Stimulated activated CD8-positive, alpha-beta memory T cell treated with anti-CD3 and anti-CD28 coated beads, Interleukin-12 subunit alpha, Interleukin-12 subunit beta, amount 100 ng/mL, for 24 hours (primary cell): ENCODE results near the gene TNNT1.
A peak's percentile ranks its signal among the peaks of the same experiment; 100 is the strongest.
"Not testable (repeated sequence)": the region's sequence is repeated elsewhere in the genome, so short reads cannot be mapped to it uniquely, and the experiment has no call there.

ENCODE experiments used
- DNase-seq: peaks from one replicate; pipeline ENCODE4 v3.0.0-alpha.2; 2020; ENCODE audit errors: extremely low read depth

TNNT1 gene, protein sequence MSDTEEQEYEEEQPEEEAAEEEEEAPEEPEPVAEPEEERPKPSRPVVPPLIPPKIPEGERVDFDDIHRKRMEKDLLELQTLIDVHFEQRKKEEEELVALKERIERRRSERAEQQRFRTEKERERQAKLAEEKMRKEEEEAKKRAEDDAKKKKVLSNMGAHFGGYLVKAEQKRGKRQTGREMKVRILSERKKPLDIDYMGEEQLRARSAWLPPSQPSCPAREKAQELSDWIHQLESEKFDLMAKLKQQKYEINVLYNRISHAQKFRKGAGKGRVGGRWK

DNA sequence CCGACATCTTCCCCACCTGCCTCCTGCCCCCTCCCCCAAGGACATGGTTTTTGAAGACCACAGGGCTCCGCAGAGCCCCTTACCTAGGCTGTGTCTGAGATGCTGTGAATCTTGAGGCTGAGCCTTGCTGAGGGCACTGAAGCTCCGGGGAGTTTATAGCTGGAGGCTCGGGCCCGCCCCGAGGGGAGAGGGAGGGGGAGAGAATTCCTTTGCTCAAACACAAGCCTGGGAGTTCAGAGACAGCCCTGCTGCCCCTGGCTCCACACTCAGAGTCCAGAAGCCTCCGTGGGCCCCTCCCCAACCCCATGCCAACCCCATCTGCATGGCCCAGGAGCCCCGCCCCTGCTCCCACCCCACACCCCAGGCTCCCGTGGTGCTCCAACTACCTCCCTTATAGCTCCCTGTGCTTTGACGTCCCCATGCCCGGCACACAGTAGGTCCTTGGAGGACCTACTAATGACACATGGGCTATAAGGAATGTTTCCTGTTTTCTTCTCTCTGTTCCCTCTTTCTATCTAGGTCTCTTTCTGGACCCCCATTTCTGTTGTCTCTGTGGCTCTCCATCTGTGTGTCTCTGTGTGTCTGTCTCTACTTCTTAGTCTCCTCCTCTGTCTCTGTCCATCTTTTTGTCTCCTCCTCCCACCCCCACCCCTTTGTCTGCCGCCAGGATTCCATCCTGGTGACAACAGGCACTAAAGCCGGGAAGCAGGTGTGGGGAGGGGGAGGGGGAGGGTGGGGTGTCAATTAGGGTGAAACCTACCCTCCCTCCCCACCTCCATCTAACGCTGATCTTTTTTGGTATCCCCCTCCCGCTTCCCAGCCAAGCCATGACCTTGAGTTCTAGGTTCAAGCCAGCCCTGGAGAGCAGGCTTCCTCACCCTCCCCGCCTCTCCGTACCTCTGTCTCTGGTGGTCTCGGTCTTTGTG lies at the start of gene TNNT1:
Gene TNNT1, minus strand, starts transcription at position 129 of the 926 bp plus-strand sequence. CDS start 2,049 bp downstream, outside the sequence.
- no peak for DNase-seq

DNA sequence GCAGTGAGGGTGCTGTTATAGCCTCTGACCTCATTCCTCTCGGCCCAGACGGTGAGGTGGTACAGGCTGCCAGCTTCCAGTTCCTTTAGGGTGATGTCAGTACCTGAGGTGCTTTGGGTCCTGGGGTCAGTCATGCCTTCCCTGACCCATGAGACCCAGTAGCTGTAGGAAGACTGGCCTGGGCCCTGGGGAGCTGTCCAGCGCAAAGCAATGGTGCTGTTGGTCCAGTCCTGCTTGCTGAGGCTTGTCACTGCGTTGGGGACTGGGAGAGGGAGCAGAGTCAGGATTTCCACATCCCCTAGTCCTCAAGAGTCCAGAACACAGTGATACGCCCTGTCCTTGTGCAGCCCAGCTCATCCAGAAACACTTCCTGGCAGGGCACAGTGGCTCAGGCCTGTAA lies 49.6 kb upstream of the TNNT1 start:
- DNase-seq: no peak

DNA sequence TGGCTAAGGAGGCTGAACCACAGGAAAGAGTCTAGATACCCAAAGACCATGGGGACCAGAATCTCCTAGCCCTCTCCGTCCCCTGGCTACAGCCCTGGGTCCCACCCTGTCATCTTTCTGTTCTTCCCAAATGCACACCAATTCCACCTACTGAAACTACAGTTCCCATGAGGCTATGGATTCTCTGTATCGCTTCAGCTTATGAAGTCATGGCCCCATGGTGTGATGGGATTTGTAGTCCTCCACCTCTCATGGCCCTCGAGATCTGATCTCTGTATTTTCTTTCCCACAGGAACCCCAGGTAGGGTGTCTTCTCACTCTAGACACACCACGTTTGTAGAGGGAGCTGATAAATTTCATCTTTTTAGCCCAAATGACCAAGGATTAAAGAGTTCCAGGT lies 48.5 kb upstream of the TNNT1 start:
- DNase-seq: no peak

DNA sequence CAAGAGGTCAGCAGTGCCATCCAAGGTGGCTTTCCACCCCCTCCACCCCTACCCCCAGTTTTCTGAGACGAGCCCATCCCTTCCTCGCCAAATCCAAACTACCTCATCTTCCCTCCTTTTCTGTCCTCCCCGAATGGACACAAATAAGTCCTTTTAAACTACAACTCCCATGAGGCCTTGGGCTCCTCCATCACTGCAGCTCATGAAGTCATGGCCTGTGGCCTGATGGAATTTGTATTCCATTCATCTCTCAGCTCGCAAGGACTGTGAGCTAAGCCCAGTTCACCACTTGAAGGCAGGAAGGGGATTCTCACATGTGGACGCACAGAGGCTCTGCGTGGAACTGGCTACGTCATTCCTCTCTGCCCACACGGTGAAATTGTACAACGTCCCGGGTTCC lies 47.8 kb upstream of the TNNT1 start:
- no peak for DNase-seq

DNA sequence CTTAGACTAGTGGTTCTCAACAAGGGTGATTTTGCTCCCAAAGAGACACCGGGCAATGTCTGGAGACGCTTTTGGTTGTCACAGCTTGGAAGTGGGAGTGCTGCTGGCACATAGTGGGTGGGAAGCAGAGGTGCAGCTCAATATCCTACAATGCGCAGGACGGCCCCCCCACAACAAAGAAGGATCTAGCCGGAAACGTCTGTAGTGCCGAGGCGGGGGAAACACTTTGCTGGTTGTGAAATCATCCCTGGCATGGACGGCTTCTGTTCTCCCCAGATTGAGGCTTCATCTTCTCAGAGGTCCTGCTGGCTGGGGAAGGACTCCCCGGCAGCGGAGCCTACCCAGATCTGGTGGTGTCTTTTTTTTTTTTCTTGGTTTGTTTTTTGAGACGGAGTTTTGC lies 44.5 kb upstream of the TNNT1 start:
- no peak for DNase-seq

DNA sequence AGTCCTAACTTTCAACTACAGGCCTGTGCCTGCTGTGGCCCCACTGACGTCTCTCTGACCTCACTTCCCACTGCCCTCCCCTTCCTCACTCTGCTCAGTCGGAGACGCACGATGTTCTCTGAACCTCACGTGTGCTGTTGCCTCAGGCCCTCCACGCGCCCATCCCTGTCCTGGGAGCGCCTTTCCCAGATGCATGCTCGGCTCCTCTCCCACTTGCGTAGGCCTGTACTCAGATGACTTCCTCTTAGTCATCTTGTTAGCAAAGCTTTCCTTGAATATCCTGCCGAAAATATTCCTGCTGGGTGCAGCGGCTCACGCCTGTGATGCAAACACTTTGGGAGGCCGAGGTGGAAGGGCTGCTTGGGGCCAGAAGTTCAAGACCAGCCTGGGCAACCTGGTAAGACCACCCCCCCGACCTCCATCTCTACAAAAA lies 40.4 kb upstream of the TNNT1 start:
- DNase-seq: no peak

DNA sequence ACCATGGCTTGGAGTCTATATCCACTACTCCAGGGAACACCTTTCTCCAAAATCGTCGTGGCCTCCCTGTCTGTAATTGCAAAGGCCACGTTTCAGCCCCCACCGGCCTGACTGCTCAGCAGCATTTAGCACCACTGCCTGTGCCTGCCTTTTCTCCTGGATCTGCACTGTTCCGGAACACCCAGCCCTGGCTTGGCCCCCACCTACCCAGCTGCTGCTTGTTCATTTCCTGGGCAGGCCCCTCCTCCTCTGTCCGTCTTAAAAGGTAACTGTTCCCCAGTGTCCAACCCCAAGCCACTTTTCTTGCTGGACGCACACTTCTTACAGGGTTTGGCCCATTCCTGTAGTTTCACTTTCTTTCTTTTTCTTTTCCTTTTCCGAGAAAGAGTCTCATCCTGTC lies 39.6 kb upstream of the TNNT1 start:
- no peak for DNase-seq

DNA sequence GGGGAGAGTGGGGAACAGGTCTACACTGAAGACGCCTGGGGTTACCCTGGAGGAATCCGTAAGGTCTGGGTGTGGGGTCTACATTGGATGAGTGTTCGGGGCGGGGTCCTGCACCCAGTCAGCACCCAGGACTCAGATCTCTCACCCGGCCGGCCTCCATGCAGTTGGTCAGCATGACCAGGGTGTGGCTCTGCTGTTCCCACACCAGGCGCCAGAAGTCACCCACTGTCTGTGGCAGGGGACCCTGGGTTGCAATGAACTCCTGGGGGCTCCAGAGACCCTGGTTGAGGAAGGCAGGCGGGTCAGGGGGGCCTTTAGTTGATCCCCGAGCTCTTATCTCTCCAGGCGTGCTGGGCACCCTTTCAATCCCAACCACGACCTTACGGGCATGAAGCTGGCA lies 37.1 kb upstream of the TNNT1 start:
- DNase-seq: no peak

DNA sequence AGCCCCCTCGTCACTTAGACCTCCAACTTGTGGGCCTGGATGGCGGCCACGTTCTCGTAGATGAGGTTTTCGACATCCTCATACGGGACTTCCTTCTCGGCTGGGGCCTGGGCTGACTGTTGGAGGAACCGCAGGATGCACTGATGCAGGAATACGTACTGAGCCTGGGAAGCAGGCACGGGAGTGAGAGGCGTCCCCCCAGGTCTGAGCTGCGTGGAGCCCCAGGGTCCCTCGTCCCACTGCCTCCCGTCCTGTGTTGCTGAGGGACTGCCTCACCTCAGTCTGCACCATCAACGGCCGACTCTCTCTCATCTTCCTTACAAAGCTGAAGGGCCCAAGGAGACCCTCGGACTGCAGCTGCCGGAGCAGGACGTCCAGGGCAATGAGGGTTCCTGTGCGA lies 32.7 kb upstream of the TNNT1 start:
- DNase-seq: no peak

DNA sequence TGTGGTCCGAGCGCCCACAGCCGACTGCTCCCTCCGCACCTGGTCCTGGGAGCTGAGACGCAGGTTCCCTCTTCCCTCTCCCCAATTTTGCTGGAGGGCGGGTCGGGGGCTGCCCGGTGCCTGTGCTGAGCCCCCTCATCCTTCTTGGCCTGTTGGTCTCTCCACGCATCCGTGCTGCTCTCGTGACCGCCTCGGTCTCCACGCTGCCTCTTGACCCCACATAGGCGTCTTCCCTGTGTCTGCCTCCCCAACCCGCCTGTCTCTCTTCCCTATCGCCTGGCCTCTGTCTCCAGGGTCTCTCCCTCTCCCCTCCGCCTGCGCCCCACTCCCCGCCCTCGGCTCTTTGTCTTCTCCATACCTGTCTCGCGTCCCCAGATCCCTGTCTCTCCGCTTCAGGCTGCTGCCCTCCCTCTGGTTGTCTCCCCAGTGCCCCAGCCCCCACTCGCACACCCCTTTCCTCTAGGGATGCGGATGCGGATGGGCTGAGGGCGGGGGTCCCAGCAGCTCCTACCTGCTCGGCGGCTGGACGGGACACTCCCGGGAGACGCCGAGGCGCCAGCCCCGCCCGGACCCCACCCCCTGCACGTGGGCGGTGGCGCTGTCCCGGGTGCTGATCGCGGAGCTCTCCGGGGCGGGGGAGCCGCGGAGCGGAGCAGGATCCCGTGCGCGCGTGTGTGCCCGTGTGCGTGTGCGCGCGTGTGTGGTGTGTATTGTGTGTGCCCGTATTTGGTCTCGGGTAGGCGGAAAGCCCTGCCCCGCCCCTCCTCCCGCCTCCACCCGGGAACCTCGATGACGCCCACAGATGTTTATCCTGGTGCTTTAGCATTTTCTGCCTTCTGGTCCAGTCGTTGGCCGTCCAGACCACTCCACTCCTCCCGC lies 30.8 kb upstream of the TNNT1 start, which contains the start of gene SYT5:
Gene SYT5, minus strand, starts transcription at position 684 of the 879 bp plus-strand sequence. CDS start 1,248 bp downstream, outside the sequence.
- DNase-seq: no peak

DNA sequence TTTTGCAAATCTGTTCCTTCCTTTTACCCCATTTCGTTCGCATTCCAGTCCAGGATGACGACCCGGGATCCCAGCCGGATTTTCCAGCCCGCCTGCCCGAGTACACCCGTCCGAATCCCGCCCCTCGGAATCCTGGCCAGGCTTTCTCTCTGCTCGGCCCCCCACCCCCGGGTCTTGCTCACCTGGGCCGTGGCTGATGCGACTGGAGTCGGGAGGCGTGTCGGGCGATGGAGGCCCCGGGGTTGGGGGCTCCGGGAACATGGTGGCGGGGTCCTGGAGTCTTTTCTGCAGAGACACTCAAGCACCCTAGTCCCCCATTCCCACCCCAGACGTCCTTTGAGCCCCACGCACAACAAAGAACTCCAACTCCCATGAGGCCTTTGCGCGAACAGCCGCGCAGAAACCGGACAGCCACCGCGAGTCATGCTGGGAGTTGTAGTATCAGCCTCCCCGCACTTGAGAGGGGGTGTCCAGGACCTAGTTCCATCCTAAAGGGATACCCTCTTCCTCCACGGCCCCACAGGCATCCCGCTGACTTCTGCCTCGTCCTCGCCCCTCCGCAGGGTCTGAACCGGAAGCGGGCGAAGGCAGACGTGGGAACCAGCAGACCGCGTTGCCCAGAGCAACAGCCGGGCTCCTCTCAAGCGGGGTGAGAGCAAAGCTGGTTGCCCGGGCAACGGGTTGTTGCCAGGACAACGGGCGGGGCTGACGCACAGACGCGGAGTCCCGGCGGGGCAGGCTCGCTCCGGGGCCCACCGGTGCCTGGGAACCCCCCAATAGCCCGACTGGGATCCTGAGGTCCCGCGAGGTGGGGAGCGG lies 30.0 kb upstream of the TNNT1 start:
- DNase-seq: peak; percentile 78

DNA sequence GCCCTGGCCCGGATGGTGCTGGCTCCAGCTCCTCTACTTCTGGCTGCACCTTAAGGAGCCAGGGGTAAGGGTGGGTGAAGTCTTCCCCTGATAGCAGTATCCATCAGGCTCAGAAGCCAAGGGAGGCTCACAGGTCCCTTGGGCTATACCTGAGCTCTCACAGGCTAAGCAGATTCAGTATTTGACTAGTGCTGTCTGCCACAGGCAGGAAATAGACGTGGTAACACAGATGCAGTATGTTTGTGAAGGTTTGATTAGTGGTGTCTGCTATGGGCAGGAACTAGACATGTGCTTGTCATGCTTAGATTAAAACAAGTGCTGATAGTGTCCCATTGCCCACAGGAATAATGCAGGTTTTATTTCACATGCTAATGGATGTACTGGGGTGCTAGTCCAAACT lies 27.1 kb upstream of the TNNT1 start:
- no peak for DNase-seq

DNA sequence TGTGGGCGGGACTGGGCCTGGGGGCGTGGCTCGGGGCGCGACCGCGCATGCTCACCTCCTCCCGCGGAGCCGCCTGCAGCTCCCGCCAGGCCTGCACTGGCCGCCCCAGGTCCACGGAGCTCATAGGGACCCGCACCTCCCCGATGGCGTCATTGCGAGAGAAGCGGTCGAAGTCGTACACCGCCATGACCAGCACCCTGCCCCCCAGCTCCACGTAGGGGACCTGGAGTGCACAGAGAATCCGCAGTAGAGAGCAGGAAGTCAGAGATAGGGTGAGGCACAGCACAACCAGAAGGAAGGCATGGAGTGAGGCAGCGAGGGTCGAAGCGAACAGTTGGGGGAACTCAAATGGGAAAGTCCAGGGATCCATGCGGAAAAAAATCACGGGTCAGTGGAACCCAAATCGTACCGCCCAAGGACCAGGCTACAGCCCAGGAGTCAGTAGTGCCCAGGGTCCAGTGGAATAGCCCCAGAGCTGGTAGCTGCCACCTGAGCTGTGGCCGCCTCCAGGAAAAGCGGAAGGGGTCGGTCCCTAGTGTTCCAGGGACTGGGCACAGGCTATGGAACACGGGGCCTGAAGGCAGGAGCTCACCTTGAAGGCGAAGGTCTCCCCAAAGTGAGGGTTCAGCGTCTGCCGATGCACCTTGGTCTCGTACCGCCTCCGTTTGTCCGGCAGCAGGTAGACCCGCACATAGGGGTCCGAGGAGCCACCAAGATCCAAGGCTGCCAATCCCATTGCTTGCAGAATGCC lies 26.3 kb upstream of the TNNT1 start:
- no peak for DNase-seq

DNA sequence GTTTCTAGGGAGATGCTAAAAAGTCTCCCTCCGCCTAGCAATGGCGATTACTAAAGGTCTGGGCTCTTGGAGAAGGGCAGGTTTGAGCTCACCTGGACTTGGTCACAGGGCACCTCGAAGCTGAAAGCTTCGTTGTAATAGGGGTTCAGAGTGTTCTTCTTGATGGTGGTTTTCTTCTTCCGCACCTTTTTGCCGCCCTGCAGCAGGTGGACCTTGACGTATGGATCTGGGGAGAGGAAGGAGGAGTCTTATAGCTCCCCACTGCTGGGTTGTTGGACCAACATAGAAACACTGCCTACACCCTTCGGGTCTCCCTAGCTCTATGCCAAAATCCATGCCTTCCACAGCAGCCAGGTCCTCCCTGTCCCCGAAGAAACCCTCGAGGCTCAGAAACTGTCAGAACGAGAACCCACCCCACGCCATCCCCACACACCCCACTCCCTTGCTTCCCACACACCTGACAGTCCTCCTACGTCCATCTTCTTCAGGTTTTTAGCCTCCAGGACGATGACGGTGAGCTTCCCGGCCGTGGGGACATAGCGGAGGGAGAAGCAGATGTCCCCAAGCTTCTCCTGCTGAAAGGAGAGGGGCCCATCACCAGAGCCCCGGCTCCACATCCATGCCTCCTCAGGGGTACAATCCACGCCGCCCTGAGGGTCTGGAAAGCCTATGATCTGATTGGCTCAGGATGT lies 25.6 kb upstream of the TNNT1 start:
- no peak for DNase-seq

DNA sequence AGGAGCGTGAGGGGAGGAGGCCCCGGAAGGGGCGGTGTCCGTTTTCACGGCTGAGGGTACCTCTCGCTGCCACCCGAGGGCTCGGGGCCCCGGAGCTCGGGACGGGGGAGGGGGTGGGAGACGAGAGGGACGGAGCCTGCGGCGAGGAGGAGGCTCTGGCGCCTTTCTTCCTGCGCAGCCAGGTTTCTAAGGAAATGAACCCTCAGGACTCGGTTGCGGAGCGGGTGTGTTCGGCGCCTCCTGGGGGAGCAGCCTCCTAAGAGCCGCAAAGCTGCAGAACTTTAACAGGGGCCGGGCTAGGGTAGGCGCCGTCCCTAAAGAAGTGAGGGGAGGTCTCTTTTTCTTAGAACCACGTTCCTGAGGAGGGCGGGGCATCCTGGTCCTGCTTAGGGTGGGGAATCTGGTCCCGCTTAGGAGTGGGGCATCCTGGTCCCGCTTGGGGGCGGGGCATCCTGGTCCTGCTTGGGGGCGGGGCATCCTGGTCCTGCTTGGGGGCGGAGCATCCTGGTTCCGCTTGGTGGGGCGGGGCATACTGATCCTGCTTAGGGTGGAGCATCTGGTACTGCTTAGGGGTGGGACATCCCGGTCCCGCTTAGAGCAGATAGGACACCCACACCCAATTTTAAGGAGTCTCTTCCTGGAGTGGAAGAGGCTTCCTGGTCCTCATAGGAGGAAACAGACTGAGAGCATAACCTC lies 24.9 kb upstream of the TNNT1 start:
- no peak for DNase-seq

DNA sequence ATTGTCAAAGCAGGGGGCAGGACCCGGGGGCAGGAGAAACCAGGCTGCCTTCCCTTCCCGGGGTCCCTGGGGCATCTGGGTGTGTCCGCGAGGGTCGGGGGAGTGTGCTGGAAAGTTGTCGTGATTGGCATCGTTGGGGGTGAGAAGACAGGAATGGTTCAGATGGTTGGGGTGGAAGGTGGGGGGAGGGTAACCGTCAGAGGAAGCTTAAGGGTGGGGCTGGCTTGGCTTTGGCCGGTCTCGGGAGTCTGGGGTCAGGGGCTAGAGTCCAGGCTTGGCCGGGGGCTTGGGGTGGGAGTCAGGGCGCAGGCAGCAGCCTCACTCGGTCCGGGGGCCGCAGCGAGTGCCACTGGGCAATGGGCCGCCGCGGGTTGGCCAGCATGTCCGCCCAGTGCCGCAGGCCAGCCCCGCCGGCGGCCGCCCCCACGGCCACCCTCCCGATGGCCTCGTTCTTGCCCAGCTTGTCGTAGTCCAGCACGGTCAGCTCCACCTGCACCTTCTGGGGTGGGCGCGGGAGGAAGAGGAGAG lies 24.2 kb upstream of the TNNT1 start:
- DNase-seq: no peak

DNA sequence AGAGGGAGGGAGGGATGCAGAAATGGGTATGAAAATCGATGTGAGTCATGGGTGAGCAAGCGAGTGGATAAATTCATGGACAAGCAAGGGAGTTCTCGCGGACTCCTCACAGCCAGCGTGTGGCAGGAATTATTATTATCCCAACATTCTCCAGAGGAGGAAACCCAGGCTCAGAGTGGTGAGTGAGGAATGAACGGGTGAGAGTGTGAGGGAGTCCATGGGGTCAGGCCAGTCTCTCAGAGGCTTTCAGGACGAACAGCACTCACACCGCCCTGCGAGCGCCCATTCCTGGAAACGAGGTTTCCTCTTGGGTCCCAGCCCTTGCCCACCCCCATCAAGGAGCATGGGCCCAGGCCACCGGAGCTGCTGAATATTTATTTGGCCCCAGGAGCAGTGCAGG lies 23.7 kb upstream of the TNNT1 start:
- no peak for DNase-seq

DNA sequence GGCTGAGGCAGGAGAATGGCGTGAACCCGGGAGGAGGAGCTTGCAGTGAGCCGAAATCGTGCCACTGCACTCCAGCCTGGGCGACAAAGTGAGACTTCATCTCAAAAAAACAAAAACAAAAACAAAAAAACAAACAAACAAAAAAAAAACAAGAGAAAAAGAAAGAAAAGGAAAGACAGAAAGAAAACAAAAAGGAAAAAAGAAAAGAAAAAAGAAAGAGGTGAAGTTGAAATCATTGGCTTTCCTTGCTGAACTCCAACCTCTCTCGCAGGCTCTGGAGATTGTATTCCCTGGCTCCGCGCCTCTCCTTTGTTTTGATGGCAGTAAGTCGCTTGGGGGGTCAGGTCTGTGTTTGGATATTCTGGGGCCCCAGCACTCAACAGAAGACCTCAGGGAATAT lies 23.3 kb upstream of the TNNT1 start:
- not testable (repeated sequence) for DNase-seq

DNA sequence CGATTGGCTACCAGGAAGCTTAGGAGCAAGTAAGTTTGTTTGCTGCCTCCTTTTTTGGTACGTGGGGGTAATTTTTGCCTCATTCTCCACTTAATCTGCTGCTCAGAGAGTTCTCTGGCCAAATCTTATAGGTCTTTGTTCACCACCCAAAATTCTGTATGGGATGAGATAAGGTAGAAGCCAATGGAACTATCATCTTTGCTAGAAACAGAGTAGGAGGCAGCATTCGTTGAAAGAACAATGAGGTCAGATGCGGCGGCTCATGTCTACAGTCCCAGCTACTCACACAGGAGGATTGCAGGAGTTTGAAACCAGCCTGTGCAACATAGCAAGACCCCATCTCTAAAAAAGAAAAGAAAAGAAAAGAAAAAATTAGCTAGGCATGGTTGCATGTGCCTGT lies 22.4 kb upstream of the TNNT1 start:
- DNase-seq: no peak
